ENCODE data around the gene C19orf81.
"Not testable (repeated sequence)": the region's sequence is repeated elsewhere in the genome, so short reads cannot be mapped to it uniquely, and the experiment has no call there.

GRCh38 chr19:50620394-50620906 is 28.8 kb upstream of the C19orf81 start:
- not testable (repeated sequence) for TF ChIP-seq POLR2AphosphoS5 (IDR thresholded peaks at IDR 0.05); CTCF (IDR thresholded peaks at IDR 0.05; ENCODE audit: poor library complexity, severe bottlenecking); REST (IDR thresholded peaks at IDR 0.05; ENCODE audit: borderline replicate concordance)
